ENCODE data around the gene PDGFRB.

Gene PDGFRB

DNA sequence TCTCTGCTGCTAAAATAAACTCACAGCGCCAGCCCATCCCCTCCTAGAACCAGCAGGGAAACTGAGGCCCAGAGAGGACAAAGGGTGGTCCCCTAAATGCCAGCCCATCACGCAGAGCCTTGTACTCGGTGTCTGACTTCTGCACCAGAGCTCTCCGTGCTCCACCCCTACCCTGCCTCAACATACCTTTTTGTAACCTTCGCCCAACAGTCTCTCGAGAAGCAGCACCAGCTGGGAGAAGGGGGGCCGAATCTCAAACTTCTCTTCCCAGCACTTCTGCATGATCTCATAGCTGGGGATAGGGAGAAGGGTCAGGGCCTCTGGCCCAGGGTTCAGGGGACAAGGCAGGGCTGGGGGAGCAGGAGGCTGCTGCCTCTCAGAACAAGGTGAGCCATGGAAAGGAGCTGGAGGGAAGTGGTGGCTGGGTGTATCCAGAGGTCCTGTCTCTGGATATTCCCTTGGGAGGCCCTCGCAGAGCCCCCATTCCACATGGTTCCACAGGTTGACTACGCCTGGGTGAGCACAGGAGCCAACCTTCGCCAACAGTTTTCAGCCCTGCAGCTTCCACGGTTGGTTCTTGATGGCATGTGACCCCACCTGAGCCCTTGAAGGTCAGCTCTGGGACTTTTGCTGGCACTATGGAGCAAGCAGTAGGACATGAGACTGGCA is 37.0 kb downstream of the PDGFRB start:
- DNase-seq (ENCODE audit: extremely low read depth in 1 of 2, low read depth in 1 of 2) = no peak

DNA sequence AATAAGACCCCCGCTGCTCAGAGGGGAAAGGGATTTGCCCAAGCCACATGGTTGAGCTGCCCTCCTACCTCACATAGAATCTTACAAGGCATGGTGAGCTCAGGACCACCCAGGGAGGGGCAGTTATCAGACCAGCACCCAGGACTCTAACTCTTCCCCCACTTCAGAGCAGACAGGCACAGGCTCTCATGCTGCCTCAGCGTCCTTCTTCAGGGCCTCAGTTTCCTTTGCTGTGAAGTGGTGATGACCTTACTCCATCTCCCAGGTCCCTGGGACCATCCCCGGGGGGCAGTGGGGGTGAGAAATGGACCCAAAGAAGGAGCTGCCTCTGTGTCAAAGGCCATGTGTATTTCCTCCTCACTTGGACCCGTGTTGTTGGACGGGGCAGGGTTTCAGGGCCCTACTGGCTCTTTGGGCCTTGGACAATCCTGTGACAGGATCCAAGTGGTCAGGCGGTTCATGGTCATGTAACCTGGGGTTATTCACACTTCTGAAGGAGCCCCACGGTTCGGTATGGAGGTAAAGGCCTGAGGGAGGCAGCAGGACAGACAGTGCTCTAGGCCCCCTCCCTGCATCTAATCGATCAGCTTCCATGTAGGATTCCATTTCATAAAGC is 37.6 kb downstream of the PDGFRB start:
- no peak for DNase-seq (ENCODE audit: extremely low read depth in 1 of 2, low read depth in 1 of 2)

GRCh38 chr5:150116667-150117400 is 38.8 kb downstream of the PDGFRB start:
- DNase-seq (ENCODE audit: extremely low read depth in 1 of 2, low read depth in 1 of 2) = no peak

DNA sequence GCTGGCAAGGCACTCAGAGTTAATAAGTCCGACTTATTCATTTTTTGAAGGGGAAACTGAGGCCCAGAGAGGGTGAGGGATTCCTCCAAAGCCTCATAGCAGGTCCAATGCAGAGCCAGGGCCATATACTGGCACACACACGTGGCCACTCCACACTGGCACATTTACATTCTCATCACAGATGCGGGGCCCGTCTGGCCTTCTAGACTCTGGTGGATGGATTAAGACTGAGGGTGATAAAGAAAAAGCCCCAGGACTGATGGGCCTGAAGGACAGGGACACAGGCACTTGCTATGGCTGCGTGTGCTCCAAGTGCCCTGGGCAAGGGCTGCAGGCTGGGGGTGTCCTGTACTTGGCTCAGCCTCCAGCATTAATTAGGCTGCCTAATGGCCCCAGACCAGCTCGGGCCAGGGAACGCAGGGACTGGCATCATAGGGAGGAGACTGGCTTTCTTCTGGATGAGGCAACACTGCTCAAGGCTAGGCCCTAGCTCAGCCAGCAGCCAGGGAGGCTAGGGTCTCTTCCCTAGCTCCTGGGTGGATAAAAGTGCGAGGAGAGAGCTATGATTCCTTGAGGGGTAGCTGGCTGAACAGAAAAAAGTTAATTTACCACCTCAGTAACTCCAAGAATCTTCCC is 40.8 kb downstream of the PDGFRB start:
- no peak for DNase-seq (ENCODE audit: extremely low read depth in 1 of 2, low read depth in 1 of 2)

- no peak for DNase-seq (ENCODE audit: extremely low read depth in 1 of 2, low read depth in 1 of 2)
These were observed 41.5 kb downstream of the PDGFRB start for GRCh38 chr5:150114102-150114641.

GRCh38 chr5:150113047-150113744 is 42.4 kb downstream of the PDGFRB start:
- no peak for DNase-seq (ENCODE audit: extremely low read depth in 1 of 2, low read depth in 1 of 2)

- DNase-seq (ENCODE audit: extremely low read depth in 1 of 2, low read depth in 1 of 2) = no peak
These were observed 43.2 kb downstream of the PDGFRB start for GRCh38 chr5:150112201-150113046.

DNA sequence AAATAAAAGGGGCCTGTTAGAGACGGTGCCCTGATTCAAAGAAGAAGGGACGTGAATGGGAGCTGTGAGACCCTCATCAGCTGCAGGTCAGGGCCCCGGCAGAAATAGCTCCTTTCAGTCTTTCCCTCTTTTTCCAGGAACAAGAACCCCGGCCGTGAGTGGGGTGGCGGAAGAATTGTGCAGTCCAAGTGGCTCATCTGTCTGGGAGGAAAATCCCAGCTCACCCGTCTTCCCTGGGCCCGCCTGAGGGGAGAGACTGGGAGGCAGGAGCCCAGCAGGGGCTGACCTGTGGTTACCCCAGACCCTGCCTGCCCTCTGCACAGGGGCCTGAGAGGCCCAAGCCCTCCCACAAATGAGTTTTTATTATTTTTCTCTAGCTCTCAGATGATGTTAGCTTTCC is 44.5 kb downstream of the PDGFRB start:
- DNase-seq (ENCODE audit: extremely low read depth in 1 of 2, low read depth in 1 of 2) = no peak

DNA sequence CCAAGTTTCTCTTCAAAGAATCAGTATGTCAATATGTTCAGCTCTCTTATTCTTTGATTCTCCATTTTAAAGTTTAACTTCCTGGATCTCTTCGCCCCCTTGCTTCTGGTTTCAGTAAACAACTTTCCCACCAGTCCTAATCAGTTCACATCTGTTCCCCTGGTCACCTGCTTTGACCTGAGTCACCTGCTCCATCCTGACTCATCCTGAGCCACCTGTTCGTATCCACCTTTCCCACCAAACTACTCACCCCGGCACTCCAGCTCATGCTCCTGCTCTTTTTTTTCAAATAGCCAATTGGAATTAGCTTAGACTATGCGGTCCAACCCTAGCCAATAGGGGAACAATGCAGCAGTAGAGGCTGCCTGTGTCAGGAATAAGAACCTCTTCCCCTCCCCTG is 45.7 kb downstream of the PDGFRB start:
- no peak for DNase-seq (ENCODE audit: extremely low read depth in 1 of 2, low read depth in 1 of 2)

GRCh38 chr5:150108711-150109514 is 46.7 kb downstream of the PDGFRB start:
- no peak for DNase-seq (ENCODE audit: extremely low read depth in 1 of 2, low read depth in 1 of 2)

GRCh38 chr5:150107909-150108447 is 47.7 kb downstream of the PDGFRB start:
- DNase-seq (ENCODE audit: extremely low read depth in 1 of 2, low read depth in 1 of 2) = no peak

GRCh38 chr5:150106674-150107426 is 48.8 kb downstream of the PDGFRB start:
- no peak for DNase-seq (ENCODE audit: extremely low read depth in 1 of 2, low read depth in 1 of 2)

DNA sequence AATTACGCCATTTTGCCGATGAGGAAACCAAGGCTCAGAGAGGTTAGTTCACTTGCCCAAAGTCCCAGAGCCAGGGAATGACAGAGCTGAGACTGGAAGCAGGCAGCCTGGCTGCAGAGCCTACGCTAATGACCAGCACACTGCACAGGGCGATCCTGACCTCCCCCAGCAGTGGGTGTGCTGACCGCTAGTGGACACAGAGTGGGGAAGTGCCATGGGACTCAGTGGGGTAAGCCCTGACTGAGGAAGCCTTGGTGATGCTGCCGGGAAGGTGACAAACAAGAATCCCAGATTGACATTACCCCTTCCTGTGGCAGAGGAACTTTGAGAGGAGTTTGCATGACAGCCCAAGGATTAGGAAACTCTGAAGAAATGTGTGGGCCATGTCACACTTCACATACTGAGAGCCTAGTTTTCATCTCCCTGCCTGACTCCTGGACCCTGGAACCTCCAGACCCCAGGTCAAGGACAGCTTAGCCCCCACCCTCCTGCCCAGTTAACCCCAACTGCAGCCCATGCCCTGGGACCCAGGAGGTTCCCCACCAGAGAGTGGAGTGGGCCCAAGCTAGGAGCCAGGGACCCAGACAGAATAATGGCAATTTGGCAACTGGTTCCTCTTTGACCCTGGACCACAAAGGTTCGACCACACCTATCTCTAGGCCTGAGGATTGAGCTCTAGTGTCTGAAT is 49.6 kb downstream of the PDGFRB start:
- DNase-seq (ENCODE audit: extremely low read depth in 1 of 2, low read depth in 1 of 2) = no peak

DNA sequence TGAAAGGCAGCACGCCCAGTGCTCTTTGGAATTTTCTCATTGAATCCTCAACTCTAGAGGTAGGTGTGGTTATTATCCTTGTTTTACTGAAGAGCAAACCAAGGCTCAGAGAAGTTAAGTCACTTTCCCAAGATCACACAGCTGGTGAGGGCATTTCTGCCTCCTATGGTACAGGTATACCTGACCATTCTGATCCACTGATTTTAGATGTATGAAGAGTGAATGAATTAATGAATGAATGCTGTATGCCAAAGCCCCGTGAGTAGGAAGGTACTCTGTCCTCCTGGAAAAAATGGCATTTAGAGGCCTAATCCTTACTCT is 51.1 kb downstream of the PDGFRB start:
- no peak for DNase-seq (ENCODE audit: extremely low read depth in 1 of 2, low read depth in 1 of 2)

DNA sequence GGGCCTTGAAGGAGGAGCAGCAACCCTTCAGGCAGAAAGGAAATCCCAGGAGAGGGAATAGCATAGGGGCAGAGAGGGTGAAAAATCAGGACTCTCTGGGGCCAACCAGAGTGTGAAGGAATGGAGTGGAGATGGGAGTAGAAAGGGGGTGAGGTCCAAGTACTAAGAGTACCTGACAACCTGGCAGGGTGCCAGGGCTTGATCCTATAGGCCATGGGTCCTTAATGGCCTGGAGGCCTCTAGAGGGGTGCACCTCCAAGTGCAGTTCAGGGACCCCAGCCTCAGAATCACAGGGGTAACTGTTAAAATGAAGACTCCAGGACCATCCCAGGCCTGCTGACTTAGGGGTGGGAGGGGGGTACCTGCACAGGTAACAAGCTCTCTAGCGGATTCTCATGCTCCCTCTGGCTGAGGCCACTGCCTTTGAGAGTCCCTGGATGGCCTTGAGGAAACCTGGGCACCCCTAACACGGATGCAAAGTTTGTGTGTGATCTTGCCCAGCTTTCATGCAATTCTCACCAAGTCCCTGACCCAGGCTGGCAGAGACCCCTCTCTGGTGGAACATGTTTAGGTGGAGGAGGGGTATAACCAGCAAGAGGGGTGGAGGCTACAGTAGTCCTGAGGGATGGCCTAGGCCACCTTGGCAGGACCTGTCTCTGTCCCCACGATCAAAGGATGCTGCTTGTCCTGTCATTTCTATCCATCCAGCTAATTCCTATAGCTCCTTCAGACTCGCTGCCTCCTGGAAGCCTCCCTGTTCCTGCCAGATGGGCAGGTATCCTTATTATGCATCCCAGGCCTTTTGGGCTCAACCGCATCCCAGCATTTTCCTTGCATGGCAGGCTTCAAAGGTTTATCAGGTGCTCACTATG is 51.7 kb downstream of the PDGFRB start:
- DNase-seq (ENCODE audit: extremely low read depth in 1 of 2, low read depth in 1 of 2) = no peak

DNA sequence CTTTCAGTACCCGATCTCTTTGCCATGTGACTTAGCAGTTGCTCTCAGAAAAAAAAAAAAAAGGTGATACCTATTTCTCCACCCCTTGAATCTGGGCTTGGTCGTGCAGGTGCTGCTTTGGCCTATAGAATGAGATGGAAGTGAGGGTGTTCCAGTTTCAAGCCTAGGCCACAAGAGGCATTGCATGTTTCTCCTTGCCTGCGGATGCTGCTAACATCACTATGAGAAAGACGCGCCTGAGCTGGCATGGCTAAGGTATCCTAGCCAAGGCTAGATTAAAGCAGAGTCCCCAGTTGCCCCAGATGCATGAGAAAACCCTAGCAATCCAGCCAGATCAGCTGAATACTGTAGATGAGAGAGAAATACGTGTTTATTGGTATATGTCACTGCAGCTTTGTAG is 54.6 kb downstream of the PDGFRB start:
- DNase-seq (ENCODE audit: extremely low read depth in 1 of 2, low read depth in 1 of 2) = no peak

DNA sequence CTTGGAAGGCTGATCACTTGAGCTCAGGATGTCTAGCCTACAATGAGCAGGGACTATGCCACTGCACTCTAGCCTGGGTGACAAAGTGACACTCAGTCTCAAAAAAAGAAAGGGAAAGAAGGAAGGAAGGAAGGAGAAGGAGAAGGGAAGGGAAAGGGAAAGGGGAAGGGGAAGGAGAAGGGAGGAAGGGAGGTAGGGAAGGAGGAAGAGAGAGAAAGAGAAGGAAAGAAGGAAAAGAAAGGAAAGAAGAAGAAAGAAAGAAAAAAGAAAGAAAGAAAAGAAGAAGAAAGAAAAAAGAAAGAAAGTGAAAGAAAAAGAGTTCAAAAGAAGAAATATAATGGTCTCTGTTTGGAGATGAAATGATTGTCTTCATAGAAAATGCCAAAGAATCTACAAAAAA is 58.5 kb downstream of the PDGFRB start:
- no peak for DNase-seq (ENCODE audit: extremely low read depth in 1 of 2, low read depth in 1 of 2)
